Panc1 (cell line): ENCODE measurements around the gene RNF11.

Source experiments
- CTCF ChIP-seq: fragments of 450-650 bp; IDR thresholded peaks from 2 replicates; pipeline ENCODE4 v1.5.1; 2017; ENCODE audit warnings: mild to moderate bottlenecking
- POLR2AphosphoS5 ChIP-seq: IDR thresholded peaks from 2 replicates; pipeline ENCODE4 v1.6.1; 2012; ENCODE audit warnings: mild to moderate bottlenecking, low read depth, low read length, moderate library complexity
- REST ChIP-seq, 2 experiments: IDR thresholded peaks; 2 replicates each; pipeline ENCODE4 v1.6.1; 2011 to 2012; ENCODE audit warnings: low read depth in 2 of 2, control low read depth in 1 of 2, low read length in 1 of 2, mild to moderate bottlenecking in 1 of 2, moderate library complexity in 1 of 2; ENCODE audit not compliant: insufficient read depth in 1 of 2

GRCh38 chr1:51313961-51314777, 78.1 kb downstream of the RNF11 start:
- TF ChIP-seq POLR2AphosphoS5 (no peak), CTCF (no peak), REST (IDR thresholded peaks at IDR 0.05; ENCODE audit: insufficient read depth in 1 of 2, low read depth in 2 of 2, low read length in 1 of 2) (no peak)
